GM19463 (cell line): ENCODE measurements around the gene ZNF407.

Experiments used
- ATAC-seq: cut with Tn5 transposase; IDR thresholded peaks from one replicate; pipeline ENCODE4 v1.9.1; 2021; ENCODE audit warnings: mild to moderate bottlenecking, moderate library complexity; ENCODE audit not compliant: unreplicated experiment

ZNF407 gene

DNA sequence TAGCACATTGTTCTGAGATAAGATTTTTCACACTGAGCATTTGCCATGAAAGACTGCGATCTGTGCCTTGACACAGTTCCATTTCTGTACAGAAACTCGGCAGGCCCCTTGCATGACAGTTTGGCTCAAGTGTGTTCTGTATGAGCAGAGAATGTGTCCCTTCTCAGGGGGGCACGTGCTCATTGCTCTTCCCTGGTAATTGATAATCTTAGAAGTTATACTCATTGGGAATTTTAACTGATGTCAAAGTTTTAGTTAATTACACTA is 440.0 kb downstream of the ZNF407 start:
- no peak for ATAC-seq

DNA sequence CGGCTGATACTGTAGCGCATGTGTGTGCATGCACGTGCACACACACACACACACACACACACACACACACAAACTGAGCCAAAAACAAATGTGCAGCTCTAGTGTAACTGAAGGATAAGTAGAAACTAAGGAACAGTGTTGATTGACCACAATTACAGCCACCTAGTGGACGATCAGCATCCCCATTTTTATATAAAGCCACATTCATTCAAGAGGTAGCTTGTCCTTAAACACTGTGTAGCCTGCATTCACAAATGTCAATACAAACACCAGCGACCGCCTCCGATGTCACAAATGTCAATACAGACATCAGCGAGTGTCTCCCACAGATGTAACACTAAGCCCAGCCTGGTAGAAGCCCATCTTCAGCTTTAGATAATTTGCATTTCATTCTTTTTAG is 443.9 kb downstream of the ZNF407 start:
- no peak for ATAC-seq

DNA sequence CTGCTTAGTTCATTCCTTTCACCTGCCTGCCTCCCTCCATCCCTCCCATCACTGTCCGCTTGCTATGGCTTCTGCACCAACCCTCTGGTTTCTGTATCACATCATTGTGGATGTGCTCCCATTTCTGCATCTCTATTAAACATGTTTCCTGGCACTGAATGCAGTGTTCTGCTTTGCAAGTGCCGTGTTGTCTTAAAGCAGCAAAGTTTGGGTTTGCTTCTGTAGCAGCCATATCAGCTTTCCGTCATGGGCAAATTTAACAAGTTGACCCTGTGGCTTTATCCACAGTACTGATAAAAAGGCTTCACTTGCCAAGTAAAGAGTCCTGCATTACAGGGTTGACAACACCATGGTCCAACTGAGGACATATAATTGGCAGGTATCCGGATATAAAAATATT is 445.8 kb downstream of the ZNF407 start:
- no peak for ATAC-seq

DNA sequence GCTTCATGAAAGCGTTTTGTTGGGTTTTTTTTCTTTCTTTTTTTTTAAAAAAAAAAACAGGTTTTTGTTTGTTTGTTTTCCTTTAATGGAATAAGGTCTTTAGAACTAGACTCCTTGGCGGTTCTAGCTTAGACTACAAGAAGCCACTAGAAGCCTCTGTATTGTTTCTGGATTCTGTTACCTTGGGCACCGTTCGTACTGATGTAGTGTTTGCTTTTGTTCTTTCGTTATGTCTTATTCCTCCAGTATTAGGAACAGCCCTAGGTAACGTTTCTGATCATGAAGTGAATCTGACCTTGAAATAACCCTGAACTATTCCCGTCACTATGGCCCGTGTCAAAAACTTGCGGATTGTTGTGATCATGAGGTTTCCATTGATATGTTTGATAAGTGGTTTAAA is 446.6 kb downstream of the ZNF407 start:
- no peak for ATAC-seq

DNA sequence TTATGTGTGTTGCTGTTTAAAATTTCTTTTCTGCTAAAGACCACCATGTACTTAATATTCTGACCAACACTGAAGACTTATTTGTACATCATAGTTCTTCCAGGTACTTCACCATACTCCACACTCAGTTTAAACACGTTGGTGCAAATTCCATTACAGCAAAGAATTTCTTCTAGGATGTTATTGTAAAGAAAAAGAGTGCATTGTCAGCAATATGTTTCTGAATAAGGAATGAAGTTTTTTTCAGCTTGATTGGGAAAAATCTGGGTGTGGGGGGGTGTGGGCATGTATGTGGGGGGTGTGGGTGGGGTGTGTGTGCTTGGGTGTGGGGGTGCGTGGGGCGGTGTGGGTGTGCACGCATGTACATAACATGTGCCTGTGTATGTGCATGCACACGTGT is 447.1 kb downstream of the ZNF407 start:
- no peak for ATAC-seq

DNA sequence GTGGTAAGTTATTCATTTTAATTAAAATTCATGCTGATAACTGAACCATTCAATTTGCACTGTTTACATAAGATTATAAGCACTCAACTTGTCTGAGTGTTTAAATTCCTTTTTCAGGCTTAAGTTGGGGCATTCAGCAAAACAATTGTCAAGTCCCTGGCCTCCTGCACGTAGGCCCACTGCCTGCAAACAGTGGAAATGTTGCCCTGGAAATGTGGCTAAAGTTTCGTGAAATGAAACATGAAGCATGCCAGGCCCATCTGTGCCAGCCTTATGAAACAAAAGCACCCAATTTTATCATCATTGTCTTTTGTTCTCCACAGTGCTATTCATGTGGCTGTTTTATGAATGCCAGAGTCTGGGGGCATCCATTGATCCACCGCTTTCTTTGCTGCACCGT is 447.6 kb downstream of the ZNF407 start:
- no peak for ATAC-seq

DNA sequence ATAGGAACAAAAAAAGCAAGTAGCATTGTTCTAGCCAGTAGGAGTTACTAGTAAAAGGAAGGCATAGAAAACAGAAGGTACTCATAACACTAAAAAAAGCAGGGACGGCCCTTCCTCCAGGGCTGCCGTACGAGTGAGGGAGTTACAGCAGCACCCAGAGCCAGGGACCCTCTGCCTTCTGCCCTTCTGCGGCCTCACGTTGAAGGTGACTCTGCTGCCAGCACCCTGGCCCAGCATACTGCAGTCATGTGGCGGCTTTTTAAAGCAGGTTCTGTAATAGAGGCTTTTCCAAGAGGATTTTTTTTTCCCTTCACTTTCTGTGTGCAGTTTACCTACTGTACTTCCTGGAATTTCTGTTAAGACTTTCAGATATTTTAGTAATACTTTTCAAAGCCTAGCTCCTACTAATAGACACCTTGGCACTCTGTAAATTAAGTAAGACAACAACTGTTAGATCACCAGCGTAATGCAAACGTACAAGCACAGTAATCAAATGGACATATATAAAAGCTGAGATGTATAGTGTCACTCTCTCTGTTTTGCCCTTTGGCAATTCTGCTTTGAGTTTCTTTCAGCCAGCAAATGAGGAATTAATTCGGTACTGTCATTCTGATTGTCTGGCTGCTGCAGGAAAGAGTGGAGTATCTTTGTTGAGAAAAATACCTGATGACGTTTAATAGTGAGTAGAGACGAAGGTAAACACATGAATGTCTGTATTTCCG is 449.7 kb downstream of the ZNF407 start:
- no peak for ATAC-seq

DNA sequence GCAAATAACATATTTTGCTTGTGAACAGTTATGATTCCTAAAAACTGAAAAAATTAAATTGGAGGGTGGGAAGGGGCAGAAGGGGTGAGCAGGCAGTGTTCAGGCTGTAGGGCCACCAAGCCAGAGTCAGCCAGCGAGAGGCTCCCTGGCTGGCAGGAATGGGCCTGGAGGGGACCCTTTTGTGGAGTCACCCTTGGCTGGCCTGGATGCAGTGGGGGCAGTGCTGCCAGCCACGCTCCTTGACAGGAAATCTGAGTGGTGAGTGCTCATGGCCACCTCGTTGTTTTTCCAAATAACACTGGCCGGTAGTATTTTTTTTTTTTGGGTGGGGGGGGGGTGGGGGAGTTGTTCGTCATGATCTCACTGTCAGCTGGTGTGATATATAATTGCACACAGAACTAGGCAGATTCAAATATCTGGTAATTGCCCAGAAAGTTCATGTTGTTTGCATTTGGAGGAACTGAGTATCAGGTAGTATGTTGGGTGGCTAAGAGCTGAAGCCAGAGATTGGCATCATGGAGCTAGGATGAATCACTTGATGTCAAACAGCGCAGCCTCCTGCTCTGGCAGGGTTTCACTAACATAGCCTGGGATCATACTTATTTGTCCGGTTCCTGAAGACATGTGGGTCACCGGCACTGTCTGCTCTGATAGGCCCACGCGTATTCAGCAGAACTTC is 451.2 kb downstream of the ZNF407 start:
- no peak for ATAC-seq

DNA sequence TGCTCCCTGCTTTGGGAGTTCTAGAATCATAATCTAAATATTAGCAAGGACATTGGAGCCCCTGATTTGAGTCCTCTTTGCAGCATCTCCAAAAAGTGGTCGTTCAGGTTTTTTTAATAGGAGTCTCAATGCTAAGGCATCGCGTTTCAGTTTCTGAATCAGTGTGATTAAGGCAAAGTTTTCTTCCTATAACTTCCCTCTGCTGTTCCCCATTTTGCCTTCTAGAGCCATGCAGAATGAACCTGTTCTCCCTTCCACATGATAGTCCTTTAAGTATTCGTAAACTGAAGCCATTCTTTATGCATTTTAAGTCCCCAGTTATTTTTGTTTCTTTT is 451.8 kb downstream of the ZNF407 start:
- ATAC-seq, result no peak

DNA sequence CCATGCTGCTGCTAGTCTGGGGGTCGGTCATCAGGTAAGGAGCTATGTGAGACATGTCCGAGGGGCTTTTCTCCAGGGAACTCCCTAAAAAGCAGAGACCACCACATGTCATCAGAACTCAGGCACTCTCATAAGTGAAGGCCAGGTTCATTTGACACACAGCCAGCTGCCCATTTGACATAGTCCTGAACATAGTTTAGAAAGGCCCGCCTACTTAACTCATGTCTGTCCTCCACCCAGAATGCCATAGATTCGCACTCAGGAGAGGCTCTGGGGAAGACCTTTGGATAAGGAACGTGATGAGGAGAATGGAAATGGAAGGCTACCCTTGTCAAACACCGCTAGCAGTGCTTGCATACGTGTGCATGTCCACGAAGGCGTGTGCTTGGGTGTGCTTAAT is 454.1 kb downstream of the ZNF407 start:
- no peak for ATAC-seq

DNA sequence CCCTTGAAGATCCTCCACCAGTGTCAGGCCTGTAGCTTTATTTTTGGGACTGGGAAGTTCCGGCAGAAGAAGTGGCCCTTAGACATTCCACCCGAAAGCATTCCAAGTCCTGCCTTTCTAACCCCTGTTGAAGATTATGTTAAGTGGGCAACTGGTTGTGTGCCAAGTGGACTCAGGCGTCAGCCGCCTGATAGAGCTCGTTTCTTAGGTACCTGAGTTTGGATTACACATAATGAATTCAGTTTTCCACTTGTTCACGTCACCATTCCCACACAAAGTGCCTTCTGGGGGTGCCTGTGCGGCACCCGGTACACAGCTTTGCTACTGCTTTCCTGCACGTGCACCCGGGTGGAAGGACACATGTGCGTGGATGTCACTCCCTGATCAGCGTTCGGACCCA is 454.8 kb downstream of the ZNF407 start:
- no peak for ATAC-seq

DNA sequence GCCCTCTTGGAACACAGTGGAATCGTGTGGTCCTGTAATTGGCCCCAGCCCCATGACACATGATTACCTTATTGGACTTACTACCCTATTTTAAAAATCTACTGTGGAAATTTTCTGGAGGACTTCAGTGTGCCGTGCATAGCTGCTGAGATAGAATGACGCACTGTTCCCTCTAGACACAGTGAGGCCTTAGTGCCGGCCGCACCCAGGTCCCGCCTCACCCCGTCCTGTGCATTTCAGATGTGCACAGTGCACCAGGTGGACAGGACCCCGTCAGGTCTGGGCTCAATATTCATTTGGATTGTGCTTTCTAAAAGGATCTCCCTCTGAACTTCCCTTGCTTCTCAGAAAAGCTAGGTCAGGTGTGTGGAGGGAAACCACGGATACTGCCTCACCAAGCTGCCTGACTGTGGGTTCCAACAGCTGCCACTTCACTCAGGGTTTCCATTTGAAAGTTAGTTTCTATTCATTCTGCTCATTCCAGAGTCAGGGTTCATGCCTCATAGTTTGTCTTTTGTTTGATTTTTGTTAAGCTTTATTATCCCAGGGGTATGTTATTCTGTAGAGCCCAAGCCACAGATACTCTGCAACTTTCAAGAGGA is 455.5 kb downstream of the ZNF407 start:
- no peak for ATAC-seq

DNA sequence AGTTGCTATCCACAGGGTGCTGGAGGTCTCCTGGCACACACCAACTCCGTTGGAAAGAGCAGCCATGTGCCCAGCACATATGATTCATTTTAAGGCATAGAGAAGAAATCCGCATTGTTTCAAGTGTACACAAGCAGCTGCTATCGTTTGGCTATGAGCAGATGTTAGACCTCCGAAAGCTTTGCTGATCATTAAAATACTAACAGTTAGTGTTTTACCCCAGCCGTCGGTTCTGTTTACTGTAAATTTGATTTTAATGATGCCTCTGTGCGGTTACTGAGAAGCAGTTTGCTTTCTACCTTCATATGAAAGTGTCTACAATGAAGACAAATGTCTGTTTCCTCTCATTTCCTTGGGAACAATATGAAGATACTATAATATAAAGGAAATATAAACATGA is 456.4 kb downstream of the ZNF407 start:
- no peak for ATAC-seq

DNA sequence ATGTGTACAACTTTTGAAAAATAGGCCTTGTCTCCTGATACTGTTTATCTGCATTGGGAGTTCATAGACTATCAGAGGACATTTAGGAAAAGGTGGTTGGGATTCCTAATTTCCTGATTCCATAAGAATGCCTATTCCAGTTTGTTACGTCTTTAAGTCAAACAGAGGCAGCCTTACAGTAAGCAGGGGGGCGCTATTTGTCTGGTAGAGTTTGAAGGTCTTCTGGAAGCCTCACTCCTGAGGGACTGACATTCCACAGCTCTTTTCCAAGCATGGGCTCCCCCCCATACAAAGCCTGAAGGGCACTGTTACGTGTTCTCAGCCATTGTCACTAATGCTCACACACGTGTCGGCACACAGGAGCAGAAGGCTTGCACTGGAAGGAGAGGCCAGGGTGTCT is 456.9 kb downstream of the ZNF407 start:
- no peak for ATAC-seq

DNA sequence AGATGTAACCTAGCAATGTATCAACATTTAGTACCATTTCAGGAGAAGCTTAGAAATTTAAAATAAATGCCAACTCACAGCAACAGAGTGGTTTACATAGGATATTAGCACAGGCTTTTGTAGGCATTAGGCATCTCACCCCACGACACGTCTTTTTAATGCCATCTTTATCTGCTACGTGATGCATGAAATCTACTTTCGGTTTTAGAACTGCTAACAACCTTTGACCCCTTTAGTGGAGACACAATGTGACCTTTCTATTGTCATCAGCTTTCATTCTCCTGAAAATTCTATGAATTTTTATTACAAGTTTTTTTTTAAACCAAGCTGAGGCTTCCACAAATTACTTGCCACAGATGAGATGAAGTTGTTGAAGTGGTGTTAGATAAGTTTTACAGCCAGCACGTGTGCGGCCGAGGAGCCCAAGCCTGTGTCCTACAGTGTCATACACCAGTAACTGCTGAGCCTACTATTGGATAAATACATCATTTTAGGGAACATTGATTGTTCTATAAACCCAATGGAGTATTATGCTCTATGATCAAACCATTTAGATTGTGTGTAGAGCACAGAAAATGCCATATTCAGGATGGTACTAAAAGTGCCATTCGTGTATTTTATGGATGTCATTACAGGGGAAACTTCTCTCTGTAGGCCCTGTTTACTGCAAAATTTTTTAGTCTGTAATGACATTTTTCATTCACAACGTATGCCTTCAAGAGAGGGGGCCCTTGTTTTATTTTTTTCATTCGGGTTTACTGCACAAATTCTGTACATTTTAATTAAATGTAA is 459.7 kb downstream of the ZNF407 start:
- ATAC-seq, result no peak

DNA sequence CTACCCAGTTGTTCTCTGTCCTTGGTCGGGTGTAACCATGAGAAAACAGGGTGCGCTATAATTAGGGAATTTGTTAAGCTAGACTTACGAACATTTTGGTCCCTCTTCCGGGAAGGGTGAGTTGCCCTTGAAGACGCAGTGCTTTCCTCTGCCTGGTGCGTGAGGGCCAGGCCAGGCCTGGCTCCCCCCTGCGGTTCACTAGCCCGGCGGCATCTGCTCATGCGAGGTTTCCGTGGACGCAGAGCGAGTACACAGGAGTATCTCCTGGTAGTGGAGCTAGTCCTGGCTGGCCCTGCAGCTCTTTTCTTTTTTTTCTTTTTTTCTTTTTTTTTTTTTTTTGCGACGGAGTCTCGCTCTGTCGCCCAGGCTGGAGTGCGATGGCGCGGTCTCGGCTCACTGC is 462.5 kb downstream of the ZNF407 start:
- ATAC-seq, result no peak

DNA sequence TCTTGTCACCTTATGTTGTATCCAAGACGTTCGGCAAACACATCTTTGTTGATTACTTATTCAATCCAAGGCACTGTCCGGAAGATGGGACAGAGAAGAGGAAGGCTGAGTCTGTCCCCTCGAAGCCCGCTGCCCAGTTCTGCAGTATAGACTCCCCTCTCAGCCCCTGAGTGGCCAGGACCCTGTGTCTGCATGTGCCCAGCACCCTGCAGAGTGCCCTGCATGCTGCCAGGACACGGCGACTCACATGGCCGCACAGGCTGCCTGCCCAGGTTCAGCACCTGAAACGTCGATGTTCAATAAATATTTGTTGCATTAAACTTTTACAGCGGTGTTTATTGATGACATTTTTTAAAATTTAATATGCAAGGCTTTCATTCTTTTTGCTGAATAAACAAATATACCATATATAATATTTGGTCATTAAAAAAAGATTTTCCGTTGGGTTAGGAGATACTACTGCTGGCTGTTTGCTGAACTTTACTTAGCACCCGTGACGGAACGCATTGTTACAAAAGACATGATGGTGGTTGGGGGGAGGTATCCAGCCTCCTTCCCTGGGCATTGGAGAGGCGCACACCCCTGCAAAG is 464.7 kb downstream of the ZNF407 start:
- no peak for ATAC-seq

DNA sequence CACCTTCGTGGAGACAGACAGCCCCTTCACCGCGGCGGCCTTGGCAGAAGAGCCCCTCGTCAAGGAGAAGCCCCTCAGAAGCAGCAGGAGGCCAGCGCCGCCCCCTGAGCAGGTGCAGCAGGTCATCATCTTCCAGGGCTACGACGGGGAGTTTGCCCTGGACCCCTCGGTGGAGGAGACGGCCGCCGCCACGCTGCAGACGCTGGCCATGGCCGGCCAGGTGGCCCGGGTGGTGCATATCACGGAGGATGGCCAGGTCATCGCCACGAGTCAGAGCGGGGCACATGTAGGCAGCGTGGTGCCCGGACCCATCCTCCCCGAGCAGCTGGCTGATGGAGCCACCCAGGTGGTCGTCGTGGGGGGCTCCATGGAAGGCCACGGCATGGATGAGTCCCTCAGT is 465.5 kb downstream of the ZNF407 start:
- no peak for ATAC-seq

DNA sequence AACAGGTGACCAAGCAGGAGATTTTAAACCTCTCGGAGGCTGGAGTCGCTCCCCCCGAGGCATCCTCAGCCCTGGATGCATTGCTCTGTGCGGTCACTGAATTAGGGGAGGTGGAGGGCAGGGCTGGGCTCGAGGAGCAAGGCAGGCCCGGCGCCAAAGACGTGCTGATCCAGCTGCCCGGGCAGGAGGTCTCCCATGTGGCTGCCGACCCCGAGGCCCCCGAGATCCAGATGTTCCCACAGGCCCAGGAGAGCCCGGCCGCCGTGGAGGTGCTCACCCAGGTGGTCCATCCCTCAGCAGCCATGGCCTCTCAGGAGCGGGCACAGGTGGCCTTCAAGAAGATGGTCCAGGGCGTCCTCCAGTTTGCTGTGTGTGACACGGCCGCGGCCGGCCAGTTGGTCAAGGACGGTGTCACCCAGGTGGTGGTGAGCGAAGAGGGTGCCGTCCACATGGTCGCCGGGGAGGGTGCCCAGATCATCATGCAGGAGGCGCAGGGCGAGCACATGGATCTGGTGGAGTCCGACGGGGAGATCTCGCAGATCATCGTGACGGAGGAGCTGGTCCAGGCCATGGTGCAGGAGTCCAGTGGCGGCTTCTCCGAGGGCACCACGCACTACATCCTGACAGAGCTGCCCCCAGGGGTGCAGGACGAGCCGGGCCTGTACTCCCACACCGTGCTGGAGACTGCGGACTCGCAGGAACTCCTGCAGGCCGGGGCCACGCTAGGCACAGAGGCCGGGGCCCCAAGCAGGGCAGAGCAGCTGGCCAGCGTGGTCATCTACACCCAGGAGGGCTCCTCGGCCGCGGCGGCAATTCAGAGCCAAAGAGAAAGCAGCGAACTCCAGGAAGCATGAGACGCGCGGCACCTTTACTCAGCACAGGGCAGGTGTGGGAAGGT is 466.2 kb downstream of the ZNF407 start:
- no peak for ATAC-seq

DNA sequence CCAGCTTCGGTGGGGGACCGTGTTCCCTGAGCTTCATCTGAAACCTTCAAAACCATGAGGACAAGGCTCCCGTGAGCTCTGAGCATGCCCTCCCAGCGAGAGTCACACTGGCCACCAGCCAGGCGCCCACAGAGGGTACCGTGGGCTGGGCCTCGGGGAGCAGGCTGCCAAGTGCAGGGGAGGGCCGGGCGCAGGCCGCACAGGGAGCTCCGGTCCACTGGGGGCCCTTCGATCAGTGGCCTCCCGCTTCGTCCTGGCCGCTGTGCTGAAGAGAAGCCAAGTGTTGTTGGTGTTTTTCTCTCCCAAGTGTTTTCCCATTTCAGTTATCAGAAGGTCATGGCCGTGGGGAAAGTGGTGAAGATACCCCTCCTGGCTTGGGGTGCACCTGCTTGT is 466.8 kb downstream of the ZNF407 start:
- no peak for ATAC-seq
